ENCODE measurements around the gene ITGBL1.

The ITGBL1 gene

GRCh38 chr13:101681834-101682233, 229.4 kb downstream of the ITGBL1 start:
- no peak overlapping the region for H3K27ac ChIP-seq (ENCODE audit: low read length)
- DNase-seq (no peak), ATAC-seq (ENCODE audit: insufficient read depth, low read depth) (no peak)
- no peaks in the 10 kb centered on the region for H3K9me3 ChIP-seq (ENCODE audit: insufficient read depth, low read length, severe bottlenecking)
- H3K4me3 ChIP-seq (ENCODE audit: low read depth in 1 of 2, low read length in 2 of 2), result no peak overlapping the region
- TF ChIP-seq EZH2 (IDR thresholded peaks at IDR 0.05; ENCODE audit: borderline replicate concordance, low read depth, low read length, severe bottlenecking), result no peak
- TF ChIP-seq, protein P1, sequence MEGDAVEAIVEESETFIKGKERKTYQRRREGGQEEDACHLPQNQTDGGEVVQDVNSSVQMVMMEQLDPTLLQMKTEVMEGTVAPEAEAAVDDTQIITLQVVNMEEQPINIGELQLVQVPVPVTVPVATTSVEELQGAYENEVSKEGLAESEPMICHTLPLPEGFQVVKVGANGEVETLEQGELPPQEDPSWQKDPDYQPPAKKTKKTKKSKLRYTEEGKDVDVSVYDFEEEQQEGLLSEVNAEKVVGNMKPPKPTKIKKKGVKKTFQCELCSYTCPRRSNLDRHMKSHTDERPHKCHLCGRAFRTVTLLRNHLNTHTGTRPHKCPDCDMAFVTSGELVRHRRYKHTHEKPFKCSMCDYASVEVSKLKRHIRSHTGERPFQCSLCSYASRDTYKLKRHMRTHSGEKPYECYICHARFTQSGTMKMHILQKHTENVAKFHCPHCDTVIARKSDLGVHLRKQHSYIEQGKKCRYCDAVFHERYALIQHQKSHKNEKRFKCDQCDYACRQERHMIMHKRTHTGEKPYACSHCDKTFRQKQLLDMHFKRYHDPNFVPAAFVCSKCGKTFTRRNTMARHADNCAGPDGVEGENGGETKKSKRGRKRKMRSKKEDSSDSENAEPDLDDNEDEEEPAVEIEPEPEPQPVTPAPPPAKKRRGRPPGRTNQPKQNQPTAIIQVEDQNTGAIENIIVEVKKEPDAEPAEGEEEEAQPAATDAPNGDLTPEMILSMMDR (IDR thresholded peaks at IDR 0.05; ENCODE audit: borderline replicate concordance, extremely low read depth, low read length, poor library complexity, severe bottlenecking), result no peak
- peaks cover 8% of the 10 kb centered on the region; the same call in 1 of the 2 replicates for H3K4me1 ChIP-seq (ENCODE audit: insufficient read depth, low read length)
- H4K20me1 ChIP-seq (ENCODE audit: insufficient read depth, low read length), result no peaks in the 10 kb centered on the region
- H2AFZ ChIP-seq (ENCODE audit: low read depth, low read length), result no peak overlapping the region
- no peaks in the 10 kb centered on the region for H3K79me2 ChIP-seq (ENCODE audit: insufficient read depth, low read length)
- no peak overlapping the region for H3K9ac ChIP-seq (ENCODE audit: low read depth, low read length)
- no peaks in the 10 kb centered on the region for H3K27me3 ChIP-seq (ENCODE audit: insufficient read depth, low read length, poor library complexity)
- no peaks in the 10 kb centered on the region for H3K36me3 ChIP-seq (ENCODE audit: insufficient read depth, low read length)
- H3K4me2 ChIP-seq (ENCODE audit: insufficient read depth, low read length), result no peak overlapping the region

GRCh38 chr13:101686003-101686402, 233.5 kb downstream of the ITGBL1 start:
- ATAC-seq (ENCODE audit: insufficient read depth, low read depth) (no peak), DNase-seq (no peak)
- TF ChIP-seq EZH2 (IDR thresholded peaks at IDR 0.05; ENCODE audit: borderline replicate concordance, low read depth, low read length, severe bottlenecking), result no peak
- TF ChIP-seq, protein P1 (IDR thresholded peaks at IDR 0.05; ENCODE audit: borderline replicate concordance, extremely low read depth, low read length, poor library complexity, severe bottlenecking), result no peak
- Histone ChIP-seq H2AFZ (ENCODE audit: low read depth, low read length) (no peak overlapping the region; the same call in 1 of the 2 replicates), H3K9me3 (ENCODE audit: insufficient read depth, low read length, severe bottlenecking) (no peaks in the 10 kb centered on the region), H3K4me3 (ENCODE audit: low read depth in 1 of 2, low read length in 2 of 2) (no peak overlapping the region), H3K79me2 (ENCODE audit: insufficient read depth, low read length) (no peaks in the 10 kb centered on the region), H3K36me3 (ENCODE audit: insufficient read depth, low read length) (no peaks in the 10 kb centered on the region), H3K4me2 (ENCODE audit: insufficient read depth, low read length) (no peak overlapping the region), H3K4me1 (ENCODE audit: insufficient read depth, low read length) (no peaks in the 10 kb centered on the region), H3K27ac (ENCODE audit: low read length) (no peak overlapping the region), H4K20me1 (ENCODE audit: insufficient read depth, low read length) (no peaks in the 10 kb centered on the region), H3K27me3 (ENCODE audit: insufficient read depth, low read length, poor library complexity) (no peaks in the 10 kb centered on the region), H3K9ac (ENCODE audit: low read depth, low read length) (no peak overlapping the region)

- Histone ChIP-seq H3K27ac (ENCODE audit: low read length) (no peak overlapping the region), H3K4me3 (ENCODE audit: low read depth in 1 of 2, low read length in 2 of 2) (no peak overlapping the region), H3K4me2 (ENCODE audit: insufficient read depth, low read length) (no peak overlapping the region), H4K20me1 (ENCODE audit: insufficient read depth, low read length) (no peaks in the 10 kb centered on the region), H3K9me3 (ENCODE audit: insufficient read depth, low read length, severe bottlenecking) (no peaks in the 10 kb centered on the region), H2AFZ (ENCODE audit: low read depth, low read length) (no peak overlapping the region), H3K9ac (ENCODE audit: low read depth, low read length) (no peak overlapping the region), H3K79me2 (ENCODE audit: insufficient read depth, low read length) (no peaks in the 10 kb centered on the region), H3K36me3 (ENCODE audit: insufficient read depth, low read length) (no peaks in the 10 kb centered on the region), H3K4me1 (ENCODE audit: insufficient read depth, low read length) (no peaks in the 10 kb centered on the region), H3K27me3 (ENCODE audit: insufficient read depth, low read length, poor library complexity) (no peaks in the 10 kb centered on the region)
- ATAC-seq (ENCODE audit: insufficient read depth, low read depth), result no peak; the same call in 2 of the 3 replicates
- DNase-seq, result no peak
- no peak for TF ChIP-seq EZH2 (IDR thresholded peaks at IDR 0.05; ENCODE audit: borderline replicate concordance, low read depth, low read length, severe bottlenecking)
- TF ChIP-seq, protein P1 (IDR thresholded peaks at IDR 0.05; ENCODE audit: borderline replicate concordance, extremely low read depth, low read length, poor library complexity, severe bottlenecking), result no peak
Observed at GRCh38 chr13:101690871-101691270, 238.4 kb downstream of the ITGBL1 start.
